GM23338 (cell line): ENCODE measurements around the gene LRRTM2.

ENCODE experiments used
- CREB1 ChIP-seq: fragments of 250-450 bp; sonication (Bioruptor Pico); IDR thresholded peaks from 2 replicates; pipeline ENCODE4 v1.5.0; 2020; ENCODE audit warnings: low read depth, mild to moderate bottlenecking, moderate library complexity
- CTCF ChIP-seq, 2 experiments: fragments of 200-600 bp in 1 of 2; sonication (generic) in 1 of 2; conservative IDR thresholded peaks; 2 replicates each; pipeline versions ENCODE4 v1.5.1 to v1.6.1; 2016 to 2017; ENCODE audit warnings: antibody characterized with exemption in 2 of 2, low read depth in 2 of 2, mild to moderate bottlenecking in 2 of 2, moderate library complexity in 1 of 2
- EZH2 ChIP-seq: fragments of 200-600 bp; sonication (generic); IDR thresholded peaks from one replicate; pipeline ENCODE4 v1.8.0; 2017; ENCODE audit warnings: antibody characterized with exemption, mild to moderate bottlenecking, low read depth; ENCODE audit not compliant: unreplicated experiment
- EZH2phosphoT487 ChIP-seq: fragments of 200-600 bp; sonication (generic); IDR thresholded peaks from one replicate; pipeline ENCODE4 v1.8.1; 2018; ENCODE audit warnings: antibody characterized with exemption; ENCODE audit not compliant: unreplicated experiment
- POLR2AphosphoS5 ChIP-seq: IDR thresholded peaks from 2 replicates; pipeline ENCODE4 v1.6.1; 2016; ENCODE audit warnings: antibody characterized with exemption, low read depth

GRCh38 chr5:138844125-138844461 is 31.0 kb downstream of the LRRTM2 start:
- no peak for TF ChIP-seq CTCF (conservative IDR thresholded peaks at IDR 0.05; ENCODE audit: low read depth in 2 of 2)
- TF ChIP-seq EZH2, result no peak
- no peak for TF ChIP-seq POLR2AphosphoS5
- no peak for TF ChIP-seq EZH2phosphoT487
- no peak for TF ChIP-seq CREB1
